Dendritic cell treated with granulocyte-macrophage colony-stimulating factor and Interleukin-4, amounts not matched to agents 40 ng/mL and 50 ng/mL, for 4 days (primary cell): ENCODE results near the gene CD36.

Experiments
- H3K27ac Mint-ChIP-seq: one replicate; pipeline ENCODE4 v1.8.0; 2022; ENCODE audit warnings: mild to moderate bottlenecking, mixed read lengths
- H3K27me3 Mint-ChIP-seq: one replicate; pipeline ENCODE4 v1.8.0; 2022; ENCODE audit warnings: mild to moderate bottlenecking, mixed read lengths
- H3K36me3 Mint-ChIP-seq: one replicate; pipeline ENCODE4 v1.8.0; 2022; ENCODE audit warnings: low read depth, mixed read lengths
- H3K4me1 Mint-ChIP-seq: one replicate; pipeline ENCODE4 v1.8.0; 2022; ENCODE audit warnings: low read depth, mixed read lengths
- H3K4me3 Mint-ChIP-seq: one replicate; pipeline ENCODE4 v1.8.0; 2022; ENCODE audit warnings: mild to moderate bottlenecking, moderate library complexity, mixed read lengths
- H3K9me3 Mint-ChIP-seq: one replicate; pipeline ENCODE4 v1.8.0; 2022; ENCODE audit warnings: mixed read lengths
- intact Hi-C: fragments of 100-400 bp; cut with micrococcal nuclease; formaldehyde crosslinking; loops from one replicate; pipeline ENCODE4 v1.15.0; 2022

Gene CD36

GRCh38 chr7:80611779-80612178 is 26.7 kb upstream of the CD36 start:
- Mint-ChIP-seq H3K4me1 (peaks cover 14% of the 10 kb centered on the region), H3K36me3 (no peaks in the 10 kb centered on the region), H3K4me3 (no peak overlapping the region), H3K27ac (no peak overlapping the region), H3K9me3 (peaks cover 8% of the 10 kb centered on the region), H3K27me3 (peaks cover under 1% of the 10 kb centered on the region)
- intact Hi-C loops: no loop called here

GRCh38 chr7:80612880-80613279 is 25.6 kb upstream of the CD36 start:
- Mint-ChIP-seq H3K4me1 (peaks cover 14% of the 10 kb centered on the region), H3K4me3 (no peak overlapping the region), H3K36me3 (no peaks in the 10 kb centered on the region), H3K27ac (no peak overlapping the region), H3K27me3 (no peaks in the 10 kb centered on the region), H3K9me3 (peaks cover 8% of the 10 kb centered on the region)
- intact Hi-C loops: no loop called here

- Mint-ChIP-seq H3K36me3 (no peaks in the 10 kb centered on the region), H3K4me1 (peaks cover 19% of the 10 kb centered on the region), H3K4me3 (no peak overlapping the region), H3K27ac (no peak overlapping the region), H3K9me3 (peaks cover 8% of the 10 kb centered on the region), H3K27me3 (no peaks in the 10 kb centered on the region)
- intact Hi-C loops: no loop called here
These were observed 24.9 kb upstream of the CD36 start for GRCh38 chr7:80613519-80613918.

- Mint-ChIP-seq H3K27ac (no peak overlapping the region), H3K4me1 (peaks cover 33% of the 10 kb centered on the region)
- intact Hi-C loops: no loop called here
These were observed 23.6 kb upstream of the CD36 start for GRCh38 chr7:80614851-80615271.

GRCh38 chr7:80618096-80618495 is 20.3 kb upstream of the CD36 start:
- Mint-ChIP-seq H3K9me3 (peaks cover 8% of the 10 kb centered on the region), H3K36me3 (no peaks in the 10 kb centered on the region)
- intact Hi-C loops: loop anchor here (2.0 kb wide), 1 partner anchor 15 kb away; no protein-coding TSS in a partner anchor

More at GRCh38 chr7:80614851-80615271, 23.6 kb upstream of the CD36 start:
- Mint-ChIP-seq H3K27me3 (no peaks in the 10 kb centered on the region), H3K9me3 (peaks cover 8% of the 10 kb centered on the region), H3K4me3 (no peak overlapping the region), H3K36me3 (no peaks in the 10 kb centered on the region)

GRCh38 chr7:80619741-80620140 is 18.7 kb upstream of the CD36 start:
- Mint-ChIP-seq H3K27me3 (no peaks in the 10 kb centered on the region), H3K9me3 (peaks cover 2% of the 10 kb centered on the region), H3K36me3 (no peaks in the 10 kb centered on the region), H3K4me3 (no peak overlapping the region), H3K27ac (no peak overlapping the region), H3K4me1 (peaks cover 58% of the 10 kb centered on the region)
- intact Hi-C loops: loop anchor here (2.0 kb wide), 1 partner anchor 13 kb away; no protein-coding TSS in a partner anchor

More at GRCh38 chr7:80618096-80618495, 20.3 kb upstream of the CD36 start:
- Mint-ChIP-seq H3K4me1 (peaks cover 53% of the 10 kb centered on the region), H3K27me3 (no peaks in the 10 kb centered on the region), H3K4me3 (no peak overlapping the region), H3K27ac (no peak overlapping the region)

GRCh38 chr7:80622541-80622940 is 15.9 kb upstream of the CD36 start:
- Mint-ChIP-seq H3K4me1 (peaks cover 49% of the 10 kb centered on the region), H3K9me3 (no peaks in the 10 kb centered on the region), H3K27me3 (no peaks in the 10 kb centered on the region), H3K4me3 (no peak overlapping the region), H3K27ac (no peak overlapping the region), H3K36me3 (no peaks in the 10 kb centered on the region)
- intact Hi-C loops: no loop called here

GRCh38 chr7:80623503-80624252 is 14.8 kb upstream of the CD36 start:
- Mint-ChIP-seq H3K4me1 (peaks cover 42% of the 10 kb centered on the region), H3K36me3 (no peaks in the 10 kb centered on the region), H3K4me3 (no peak overlapping the region), H3K27me3 (no peaks in the 10 kb centered on the region), H3K9me3 (no peaks in the 10 kb centered on the region), H3K27ac (no peak overlapping the region)
- intact Hi-C loops: no loop called here

GRCh38 chr7:80624763-80625162 is 13.7 kb upstream of the CD36 start:
- Mint-ChIP-seq H3K27me3 (peaks cover 2% of the 10 kb centered on the region), H3K4me3 (no peak overlapping the region), H3K36me3 (no peaks in the 10 kb centered on the region), H3K9me3 (no peaks in the 10 kb centered on the region), H3K4me1 (peaks cover 31% of the 10 kb centered on the region), H3K27ac (no peak overlapping the region)
- intact Hi-C loops: loop anchor here (5.0 kb wide), 1 partner anchor 32 kb away; no protein-coding TSS in a partner anchor

GRCh38 chr7:80629023-80629422 is 9.4 kb upstream of the CD36 start:
- Mint-ChIP-seq H3K4me1 (peaks cover 11% of the 10 kb centered on the region), H3K27me3 (peaks cover 2% of the 10 kb centered on the region), H3K36me3 (no peaks in the 10 kb centered on the region), H3K4me3 (no peak overlapping the region), H3K9me3 (no peaks in the 10 kb centered on the region), H3K27ac (no peak overlapping the region)
- intact Hi-C loops: loop anchor here (5.0 kb wide), 1 partner anchor 37 kb away; no protein-coding TSS in a partner anchor

GRCh38 chr7:80630608-80631405 is 7.6 kb upstream of the CD36 start:
- Mint-ChIP-seq H3K27ac (no peak overlapping the region), H3K9me3 (no peaks in the 10 kb centered on the region), H3K36me3 (no peaks in the 10 kb centered on the region), H3K4me3 (no peak overlapping the region), H3K4me1 (peaks cover 23% of the 10 kb centered on the region), H3K27me3 (peaks cover 2% of the 10 kb centered on the region)
- intact Hi-C loops: no loop called here

GRCh38 chr7:80631421-80631820 is 7.0 kb upstream of the CD36 start:
- intact Hi-C loops: no loop called here
- H3K4me3 Mint-ChIP-seq: no peak overlapping the region

GRCh38 chr7:80632139-80632538 is 6.3 kb upstream of the CD36 start:
- H3K4me1 Mint-ChIP-seq: peaks cover 27% of the 10 kb centered on the region
- H3K36me3 Mint-ChIP-seq: no peaks in the 10 kb centered on the region
- peaks cover 2% of the 10 kb centered on the region for H3K27me3 Mint-ChIP-seq
- no peak overlapping the region for H3K4me3 Mint-ChIP-seq
- no peak overlapping the region for H3K27ac Mint-ChIP-seq
- intact Hi-C loops: loop anchor here (2.0 kb wide), 1 partner anchor 13 kb away; no protein-coding TSS in a partner anchor
- no peaks in the 10 kb centered on the region for H3K9me3 Mint-ChIP-seq

More at GRCh38 chr7:80631421-80631820, 7.0 kb upstream of the CD36 start:
- Mint-ChIP-seq H3K27me3 (peaks cover 2% of the 10 kb centered on the region), H3K9me3 (no peaks in the 10 kb centered on the region), H3K36me3 (no peaks in the 10 kb centered on the region), H3K27ac (no peak overlapping the region), H3K4me1 (peaks cover 27% of the 10 kb centered on the region)

GRCh38 chr7:80632819-80633218 is 5.6 kb upstream of the CD36 start:
- intact Hi-C loops: loop anchor here (2.0 kb wide), 1 partner anchor 14 kb away; no protein-coding TSS in a partner anchor
- Mint-ChIP-seq H3K27ac (no peak overlapping the region), H3K36me3 (no peaks in the 10 kb centered on the region)

More at GRCh38 chr7:80632819-80633218, 5.6 kb upstream of the CD36 start:
- H3K4me3 Mint-ChIP-seq: no peak overlapping the region
- peaks cover 27% of the 10 kb centered on the region for H3K4me1 Mint-ChIP-seq
- no peaks in the 10 kb centered on the region for H3K9me3 Mint-ChIP-seq
- peaks cover 2% of the 10 kb centered on the region for H3K27me3 Mint-ChIP-seq
